DMS153 (cell line): ENCODE data around the gene IVD.
"Not testable (repeated sequence)": the region's sequence is repeated elsewhere in the genome, so short reads cannot be mapped to it uniquely, and the experiment has no call there.

ENCODE experiments used
- DNase-seq: peaks from one replicate; lab custom pipeline; 2025; lab: John Stamatoyannopoulos, UW

IVD gene

DNA sequence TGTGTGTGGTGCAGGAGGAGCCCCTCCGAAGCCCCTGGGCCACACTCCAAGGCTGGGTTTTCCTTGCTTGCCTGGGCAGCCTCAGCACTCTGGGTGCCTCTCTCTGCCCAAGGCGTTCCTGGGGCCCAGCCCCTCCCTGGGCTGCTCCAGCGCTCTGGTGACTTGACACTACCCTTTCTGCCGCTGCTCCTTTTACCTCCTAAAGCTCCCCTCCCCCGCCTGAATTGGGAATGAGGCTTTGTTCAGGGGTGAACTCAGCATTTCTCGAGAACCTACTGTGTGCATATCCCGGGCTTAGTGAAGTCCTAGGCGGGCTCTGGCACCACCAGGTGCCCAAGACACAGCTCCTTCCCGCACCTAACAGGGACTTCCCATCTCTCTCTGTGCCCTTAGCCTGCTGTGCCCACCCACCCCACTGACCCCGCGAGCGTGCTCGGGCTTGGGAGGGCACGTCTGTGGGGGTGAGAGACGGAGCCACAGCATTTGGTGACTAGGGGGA is 33.9 kb downstream of the IVD start:
- no peak for DNase-seq

DNA sequence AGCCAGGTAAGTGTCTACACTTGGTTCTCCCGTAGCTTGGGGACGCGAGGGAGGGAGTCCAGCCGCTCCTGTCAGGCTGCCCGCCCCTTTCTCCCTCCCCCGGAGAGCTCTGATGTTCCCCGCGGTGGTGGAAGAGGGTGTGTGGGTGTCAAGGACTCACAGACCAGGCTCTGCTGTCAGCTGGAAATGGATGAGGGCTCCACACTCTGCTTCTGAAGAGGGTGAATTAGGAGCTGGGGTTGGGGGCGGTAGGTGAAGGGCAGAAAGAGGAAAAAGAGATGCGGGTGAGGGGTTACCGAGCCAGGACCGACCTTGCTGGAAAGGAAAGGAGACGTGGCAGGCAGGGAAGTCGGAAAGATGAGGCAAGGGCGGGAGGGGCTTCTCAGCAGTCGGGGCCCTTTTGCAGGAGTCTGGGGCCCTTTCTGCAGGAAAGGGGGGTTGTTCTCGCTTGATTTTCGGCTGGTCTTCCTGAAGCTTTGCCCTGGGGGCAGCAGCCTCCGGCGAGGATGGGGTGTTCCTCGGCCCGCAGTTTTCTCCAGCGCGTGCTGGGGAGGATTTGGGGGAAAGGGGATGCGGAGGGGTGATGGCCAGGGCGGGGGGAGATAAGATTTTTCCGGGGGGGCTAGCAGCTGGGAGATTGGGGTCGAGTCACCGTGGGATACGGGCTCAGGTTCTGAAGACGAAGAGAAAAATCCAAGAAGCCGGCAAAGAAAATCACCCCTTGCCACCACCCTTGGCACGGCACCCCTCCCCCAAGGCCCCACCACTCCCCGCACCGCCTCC is 34.6 kb downstream of the IVD start:
- DNase-seq, result no peak

DNA sequence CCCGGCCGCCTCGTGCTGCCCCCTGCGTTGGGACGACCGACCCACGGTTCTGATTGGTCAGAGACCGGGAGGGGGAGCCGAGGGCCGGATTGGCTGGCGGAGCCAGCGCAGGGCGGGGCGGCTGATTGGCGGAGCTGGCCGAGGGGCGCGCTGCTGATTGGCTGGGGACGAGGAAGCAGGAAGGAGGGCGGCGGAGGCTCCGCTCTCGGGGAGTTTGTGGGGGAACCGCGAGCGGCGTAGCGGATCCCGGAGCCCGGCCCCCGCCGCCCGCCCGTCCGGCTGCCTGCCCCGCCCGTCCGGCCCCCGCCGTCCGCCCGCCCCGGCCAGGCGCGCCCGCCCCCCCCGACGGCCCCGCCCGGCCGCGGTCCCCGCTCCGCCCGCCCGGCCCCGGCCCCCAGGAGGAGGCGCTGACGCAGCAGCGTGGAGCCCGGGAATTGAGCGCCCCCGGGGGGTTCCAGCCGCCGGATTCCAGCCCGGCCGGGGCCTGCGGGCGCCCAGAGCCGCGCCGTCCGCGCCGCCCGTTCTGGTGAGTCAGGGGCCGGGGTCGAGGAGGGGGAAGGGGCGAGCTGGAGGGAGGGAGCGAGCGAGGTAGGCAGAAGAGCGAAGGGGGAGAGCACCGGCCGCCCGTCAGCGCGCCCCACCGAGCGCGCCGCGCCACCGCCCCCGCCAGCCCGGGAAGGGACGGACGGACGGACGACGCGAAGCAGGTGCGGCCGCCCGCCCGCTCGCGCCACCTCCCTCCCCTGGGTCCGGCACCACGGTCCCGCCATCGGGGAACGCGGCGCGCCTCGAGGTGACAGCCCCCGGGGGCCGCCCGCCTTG is 35.4 kb downstream of the IVD start, which contains the start of gene BAHD1:
Gene BAHD1 (plus strand): TSS at position 211 of the 822 bp plus-strand sequence. CDS start 17,512 bp downstream, outside the sequence.
- peak; percentile 57 for DNase-seq

DNA sequence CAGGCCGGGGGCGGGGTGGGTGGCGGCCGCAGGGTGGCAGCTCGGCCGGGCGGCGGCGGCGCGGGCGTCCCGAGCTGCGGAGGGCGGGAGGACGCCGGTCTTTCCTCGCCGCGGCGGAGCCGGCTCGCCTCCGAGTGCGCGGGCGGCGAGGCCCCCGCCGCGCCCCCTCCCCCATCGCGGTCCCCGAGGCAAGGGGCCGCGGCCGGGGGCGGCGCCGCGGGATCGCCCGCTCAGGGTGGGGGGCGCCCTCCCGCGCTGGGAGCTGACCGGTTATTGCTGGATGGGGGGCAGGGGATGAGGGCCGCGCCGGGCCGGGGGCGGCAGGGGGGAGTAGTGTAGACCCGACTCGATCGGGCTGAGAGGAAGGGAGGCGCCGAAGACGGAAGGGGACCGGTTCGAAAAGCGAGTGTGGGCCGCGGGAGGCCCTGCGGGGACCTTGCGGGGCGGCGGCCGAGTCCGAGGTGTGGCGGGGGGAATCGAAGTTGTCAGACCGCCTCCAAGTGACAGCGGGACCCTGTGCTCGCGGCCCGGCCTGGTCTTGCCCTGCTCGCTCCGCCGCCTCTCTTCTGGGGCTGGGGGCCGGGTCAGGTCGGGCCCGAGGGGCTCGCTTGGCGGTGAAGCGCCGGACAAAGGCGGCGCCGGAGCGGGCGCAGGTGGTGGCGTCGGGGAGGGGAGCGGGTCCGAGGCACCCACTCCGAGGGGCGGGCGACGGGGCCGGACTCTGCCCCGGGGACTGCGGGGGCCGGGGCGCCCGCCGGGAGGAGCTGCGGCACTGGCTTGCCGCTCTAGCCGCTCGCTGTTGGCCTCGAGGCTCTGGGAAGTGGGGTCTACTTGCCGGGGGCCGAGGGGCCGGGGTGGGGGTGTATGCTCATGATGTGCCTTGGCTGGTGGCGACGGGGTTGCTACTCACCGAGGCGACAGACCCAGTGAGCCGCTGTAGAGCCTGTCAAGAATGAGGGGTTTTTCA is 36.3 kb downstream of the IVD start:
- DNase-seq, result no peak

DNA sequence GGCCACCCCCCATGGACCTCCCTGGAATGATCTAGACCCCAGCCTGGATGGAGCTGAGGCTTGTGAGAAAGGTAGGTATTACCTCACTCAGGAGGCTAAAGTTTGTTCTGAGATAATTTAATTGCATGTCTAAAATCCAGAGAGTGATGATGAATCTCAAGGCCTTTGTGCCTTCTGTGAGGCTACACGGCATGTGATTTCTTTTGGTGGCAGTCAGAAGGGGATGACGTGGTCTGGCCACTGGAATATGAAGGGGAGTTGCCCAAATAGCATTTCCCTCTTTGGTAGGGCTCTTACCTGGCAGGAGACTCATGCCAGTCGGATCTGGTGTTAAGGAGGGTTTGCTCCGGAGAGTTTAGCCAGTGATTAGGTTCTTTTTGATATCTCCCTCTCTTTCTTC is 37.7 kb downstream of the IVD start:
- DNase-seq, result no peak

DNA sequence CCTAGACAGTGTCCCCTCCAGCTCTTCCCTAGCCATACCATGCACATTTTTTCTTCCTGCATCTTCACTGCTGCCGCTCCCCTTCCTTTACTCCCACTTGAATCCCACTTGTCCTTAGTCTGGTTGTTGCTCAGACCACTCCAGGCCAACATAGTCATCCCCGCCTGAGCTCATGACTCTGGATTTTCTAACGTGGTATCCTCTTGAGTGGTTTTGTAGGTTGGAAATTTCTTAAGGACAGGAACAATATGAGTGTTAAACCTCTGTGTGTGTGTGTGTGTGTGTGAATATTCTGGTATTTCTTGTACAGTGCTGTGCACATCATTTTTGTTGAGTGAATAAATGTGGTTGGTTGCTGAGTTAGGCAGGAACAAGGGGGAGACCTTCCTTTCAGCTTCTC is 38.3 kb downstream of the IVD start:
- DNase-seq, result no peak

DNA sequence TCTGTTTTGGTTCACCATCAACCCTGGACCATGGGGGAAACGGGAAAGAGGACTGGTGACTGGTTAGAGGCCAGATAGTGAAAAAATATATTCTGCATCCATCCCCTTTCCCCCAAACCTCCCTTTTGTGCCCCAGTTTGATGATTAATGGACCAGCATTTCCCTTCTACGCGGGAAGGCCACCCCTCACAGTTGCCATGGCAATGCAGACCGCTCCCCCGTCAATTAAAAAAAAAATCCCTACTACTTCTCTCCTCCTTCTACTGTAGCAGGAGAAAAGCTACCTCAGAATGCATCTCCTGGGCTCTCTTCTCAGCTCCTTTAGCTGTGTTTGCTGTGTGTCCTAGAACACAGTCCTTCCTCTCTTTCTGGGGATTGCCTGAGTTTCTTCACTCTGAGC is 39.1 kb downstream of the IVD start:
- DNase-seq, result no peak

DNA sequence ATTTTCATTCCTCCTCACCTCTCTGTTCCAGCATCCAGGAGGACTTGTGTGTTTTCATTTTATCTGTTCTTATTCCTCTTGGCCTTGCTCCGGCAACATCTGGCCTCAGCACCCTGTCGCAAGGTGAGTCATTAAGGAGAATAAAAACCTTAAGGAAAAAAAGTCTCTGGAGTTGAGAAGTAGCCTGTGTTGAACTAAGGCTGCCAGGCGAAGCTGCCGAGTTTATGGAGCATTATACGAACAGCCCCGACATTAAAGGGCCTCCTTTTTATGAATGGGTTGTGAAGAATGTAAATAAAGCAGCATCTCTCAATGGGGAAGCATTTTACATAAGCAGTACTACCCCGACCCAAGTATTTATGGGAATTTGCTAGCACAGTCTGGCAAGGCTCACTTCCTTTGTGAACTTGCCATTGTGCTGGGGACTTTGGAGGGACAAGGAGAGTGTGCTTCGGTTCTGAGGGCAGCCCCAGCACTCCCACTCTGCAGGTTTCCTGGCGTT is 39.9 kb downstream of the IVD start:
- DNase-seq, result no peak

DNA sequence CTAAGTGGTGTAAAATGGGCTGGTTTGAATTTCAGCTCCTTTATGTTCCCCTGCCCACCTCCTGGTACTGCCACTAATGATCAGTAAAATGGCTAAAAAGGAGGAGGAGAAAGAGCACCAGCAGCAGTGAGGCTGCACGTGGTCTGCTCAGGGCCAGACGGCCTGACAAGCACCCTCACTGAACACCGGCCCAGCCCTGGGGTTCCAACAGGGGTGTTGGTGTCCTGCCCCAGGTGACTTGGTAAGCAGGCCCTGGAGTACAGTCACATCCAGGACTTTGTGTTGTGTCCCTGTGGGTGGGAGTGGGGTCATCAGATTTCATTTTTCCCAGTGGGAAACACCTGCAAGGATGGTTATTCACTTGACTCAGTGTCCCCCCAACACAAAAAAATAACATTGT is 40.5 kb downstream of the IVD start:
- DNase-seq, result no peak

DNA sequence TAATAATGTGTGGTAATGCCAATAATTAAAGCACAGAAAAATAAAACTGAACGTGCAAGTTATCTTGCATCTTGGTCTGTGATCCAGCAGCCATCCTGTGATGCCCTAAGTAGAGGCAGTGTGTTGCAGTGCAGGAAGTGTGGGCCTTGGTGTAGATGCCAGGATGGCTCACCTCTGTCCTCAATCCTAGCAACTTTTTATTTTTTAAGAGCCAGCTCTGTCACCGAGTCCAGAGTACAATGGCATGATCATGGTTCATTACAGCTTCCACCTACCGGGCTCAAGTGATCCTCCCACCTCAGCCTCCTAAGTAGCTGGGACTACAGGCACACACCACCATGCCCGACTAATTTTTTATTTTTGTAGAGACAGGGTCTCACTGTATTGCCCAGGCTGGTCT is 42.8 kb downstream of the IVD start:
- no peak for DNase-seq

DNA sequence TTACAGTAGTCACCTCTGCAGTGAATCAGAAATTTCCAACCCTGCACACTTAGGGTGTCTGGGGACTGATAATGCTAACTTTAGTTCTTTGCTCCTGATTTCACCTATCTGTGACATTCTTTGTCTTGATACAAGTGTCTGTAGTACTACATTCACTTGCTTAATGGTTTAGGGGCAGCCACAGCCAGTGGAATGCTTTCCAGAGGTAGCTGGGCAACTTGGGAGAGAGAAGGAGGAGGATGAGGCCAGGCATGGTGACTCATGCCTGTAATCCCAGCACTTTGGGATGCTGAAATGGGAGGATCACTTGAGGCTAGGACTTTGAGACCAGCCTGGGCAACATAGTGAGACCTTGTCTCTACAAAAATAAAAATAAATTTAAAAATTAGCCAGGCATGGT is 43.7 kb downstream of the IVD start:
- no peak for DNase-seq

DNA sequence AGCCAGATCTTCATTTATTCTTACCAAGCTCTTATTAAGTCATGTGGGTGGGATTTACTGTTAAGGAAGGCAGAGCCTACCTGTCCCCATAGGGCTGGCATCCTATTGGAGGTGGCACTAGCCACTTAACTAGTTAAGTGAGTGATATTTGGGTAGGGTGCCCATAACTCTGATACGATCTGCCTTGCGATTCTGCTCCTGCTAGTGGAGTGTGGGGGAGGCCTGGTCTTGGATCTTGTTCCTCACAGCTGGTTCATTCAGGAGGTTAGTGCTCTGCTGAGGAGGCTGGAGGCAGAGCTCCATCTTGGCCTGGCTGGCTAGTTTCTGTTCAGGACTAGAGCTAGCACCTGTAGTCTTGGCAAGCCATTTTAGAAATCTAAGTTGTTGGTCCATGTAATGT is 44.5 kb downstream of the IVD start:
- no peak for DNase-seq

DNA sequence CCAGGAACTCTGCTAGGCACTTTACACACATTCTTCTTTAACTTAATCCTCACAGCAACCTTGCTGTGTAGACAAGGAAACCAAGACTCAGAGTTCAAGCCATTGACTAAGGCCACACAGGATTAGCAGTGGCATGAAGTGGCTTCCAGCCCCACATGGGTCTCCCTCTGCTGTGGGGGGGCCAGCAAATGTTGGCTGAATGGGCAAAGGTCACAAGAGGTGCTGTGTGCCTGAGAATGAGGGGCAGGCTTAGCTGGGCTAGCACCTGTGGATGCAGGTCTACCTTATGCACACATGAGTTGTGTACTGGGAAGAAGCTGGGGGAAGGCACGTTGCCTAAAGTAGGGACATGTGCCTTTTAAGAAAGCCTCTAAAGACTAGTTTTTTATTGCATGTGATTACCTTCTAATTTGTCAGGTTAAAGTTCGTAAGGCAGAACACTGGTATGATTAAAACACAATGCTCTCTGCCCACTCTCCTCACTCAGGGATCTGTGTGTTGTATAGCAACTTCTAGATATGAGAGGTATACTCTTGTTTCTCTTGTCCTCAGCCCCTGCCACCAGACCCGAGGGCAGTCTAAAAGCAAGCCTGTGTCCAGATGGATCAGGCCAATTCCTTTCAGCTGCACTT is 46.0 kb downstream of the IVD start:
- DNase-seq, result no peak

DNA sequence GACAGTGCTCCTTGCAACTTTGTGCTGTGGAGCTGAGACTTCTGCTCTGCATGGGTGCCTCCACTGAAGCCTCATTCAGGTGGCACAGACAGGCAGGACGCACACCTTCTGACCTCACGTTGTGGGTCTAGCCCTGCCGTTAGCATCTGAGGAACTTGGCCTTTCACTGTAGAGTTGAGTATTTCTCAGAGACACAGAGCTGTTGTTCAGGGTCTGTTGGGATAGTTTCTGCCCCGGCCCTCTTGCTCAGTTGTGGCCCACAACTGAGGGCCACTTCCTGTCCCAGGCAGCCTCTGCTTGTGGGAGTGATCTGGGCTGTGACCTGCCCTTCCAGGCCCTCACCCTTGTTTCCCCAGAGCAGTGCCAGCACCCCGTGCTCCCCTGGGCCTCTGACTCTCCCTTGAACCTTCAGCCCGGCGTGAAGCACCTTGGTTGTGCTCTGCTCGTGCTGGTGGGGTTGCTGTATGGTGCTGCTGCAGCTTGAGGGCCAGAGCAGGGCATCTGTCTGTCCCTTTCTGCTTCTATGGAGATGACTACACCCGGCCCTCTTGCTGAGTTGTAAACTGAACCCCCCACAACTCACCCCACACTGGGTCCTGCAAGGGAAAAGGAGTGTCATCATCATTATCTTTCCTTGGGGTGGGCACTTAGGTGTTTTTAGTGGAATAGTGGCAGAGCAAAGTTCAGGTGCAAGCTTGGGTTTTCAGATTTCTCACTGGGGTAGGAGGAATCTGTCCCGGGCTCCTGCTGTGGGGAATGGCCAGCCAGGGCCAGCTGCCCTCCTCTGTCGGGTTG is 46.9 kb downstream of the IVD start:
- DNase-seq, result no peak

DNA sequence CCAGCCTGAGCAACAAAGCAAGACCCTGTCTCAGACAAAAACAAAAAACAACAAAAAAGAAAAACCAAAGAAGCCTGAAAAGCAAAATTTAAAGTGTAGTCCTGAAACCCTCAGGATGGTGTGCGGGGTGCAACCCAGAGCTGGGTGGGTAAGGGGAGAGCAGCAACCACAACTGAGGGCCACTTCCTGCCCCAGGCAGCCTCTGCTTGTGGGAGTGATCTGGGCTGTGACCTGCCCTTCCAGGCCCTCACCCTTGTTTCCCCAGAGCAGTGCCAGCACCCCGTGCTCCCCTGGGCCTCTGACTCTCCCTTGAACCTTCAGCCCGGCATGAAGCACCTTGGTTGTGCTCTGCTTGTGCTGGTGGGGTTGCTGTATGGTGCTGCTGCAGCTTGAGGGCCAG is 48.3 kb downstream of the IVD start:
- not testable (repeated sequence) for DNase-seq

DNA sequence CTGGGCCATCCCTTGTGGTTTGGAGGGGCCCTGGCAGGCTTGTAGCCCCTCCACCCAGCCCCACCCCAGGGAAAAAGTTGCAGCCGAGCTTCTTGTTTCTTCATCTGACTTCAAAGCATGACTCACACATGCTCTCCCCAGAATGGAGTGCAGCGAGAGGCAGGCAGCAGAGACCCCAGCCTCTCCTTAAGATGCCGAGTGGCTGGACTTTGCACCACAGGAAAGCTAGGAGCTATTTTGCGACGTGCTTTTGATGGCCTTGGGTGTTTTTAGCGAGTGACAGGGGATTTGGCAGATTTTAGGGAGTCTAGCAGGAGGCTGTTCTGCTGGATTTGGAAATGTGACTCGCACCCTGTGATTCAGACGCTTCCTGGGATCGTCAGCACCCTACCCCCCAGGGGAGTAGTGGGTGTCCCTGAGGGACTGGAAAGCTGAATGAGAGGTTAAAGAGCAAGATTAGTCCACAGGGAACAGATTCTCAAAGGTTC is 49.4 kb downstream of the IVD start:
- no peak for DNase-seq

DNA sequence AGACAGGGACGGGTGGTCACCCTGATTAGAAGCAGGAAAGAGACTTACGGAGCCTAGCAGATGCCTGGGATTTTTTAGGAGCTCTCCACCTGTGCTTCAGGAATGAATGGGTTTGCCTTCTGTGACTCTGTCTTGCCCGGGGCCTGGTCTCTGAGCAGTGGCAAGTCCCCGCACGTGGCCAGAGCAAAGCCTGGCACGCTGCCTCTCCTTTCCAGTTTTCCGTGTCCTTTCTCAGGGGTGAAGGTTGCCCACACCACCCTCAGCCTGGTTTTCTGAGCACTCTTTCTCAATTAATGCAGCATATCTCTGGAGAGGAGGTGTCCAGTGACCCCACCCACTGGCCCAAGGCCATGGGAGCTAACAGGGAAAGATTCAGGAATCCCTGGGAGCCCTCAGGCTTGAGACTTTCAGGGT is 50.7 kb downstream of the IVD start:
- DNase-seq, result no peak

DNA sequence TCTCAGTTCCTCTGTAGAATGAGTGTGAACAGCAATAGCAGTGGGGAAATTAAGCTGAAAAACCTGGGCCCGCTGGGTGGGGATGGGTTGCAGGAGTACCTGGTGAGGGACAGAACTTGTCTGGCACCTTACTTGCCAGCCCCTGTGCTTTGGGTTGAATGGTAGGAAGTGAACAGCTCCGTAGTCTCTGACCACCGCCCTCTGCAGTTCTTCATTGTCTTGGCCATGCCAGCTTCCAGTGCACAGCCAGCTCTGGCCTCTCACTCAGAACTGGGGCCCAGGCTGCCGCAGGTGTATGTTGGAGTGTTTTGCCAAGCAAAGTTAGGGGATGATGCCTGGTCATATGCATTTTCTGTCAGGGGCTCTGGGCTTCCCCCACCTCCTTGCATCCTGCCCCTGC is 51.1 kb downstream of the IVD start:
- DNase-seq, result no peak

DNA sequence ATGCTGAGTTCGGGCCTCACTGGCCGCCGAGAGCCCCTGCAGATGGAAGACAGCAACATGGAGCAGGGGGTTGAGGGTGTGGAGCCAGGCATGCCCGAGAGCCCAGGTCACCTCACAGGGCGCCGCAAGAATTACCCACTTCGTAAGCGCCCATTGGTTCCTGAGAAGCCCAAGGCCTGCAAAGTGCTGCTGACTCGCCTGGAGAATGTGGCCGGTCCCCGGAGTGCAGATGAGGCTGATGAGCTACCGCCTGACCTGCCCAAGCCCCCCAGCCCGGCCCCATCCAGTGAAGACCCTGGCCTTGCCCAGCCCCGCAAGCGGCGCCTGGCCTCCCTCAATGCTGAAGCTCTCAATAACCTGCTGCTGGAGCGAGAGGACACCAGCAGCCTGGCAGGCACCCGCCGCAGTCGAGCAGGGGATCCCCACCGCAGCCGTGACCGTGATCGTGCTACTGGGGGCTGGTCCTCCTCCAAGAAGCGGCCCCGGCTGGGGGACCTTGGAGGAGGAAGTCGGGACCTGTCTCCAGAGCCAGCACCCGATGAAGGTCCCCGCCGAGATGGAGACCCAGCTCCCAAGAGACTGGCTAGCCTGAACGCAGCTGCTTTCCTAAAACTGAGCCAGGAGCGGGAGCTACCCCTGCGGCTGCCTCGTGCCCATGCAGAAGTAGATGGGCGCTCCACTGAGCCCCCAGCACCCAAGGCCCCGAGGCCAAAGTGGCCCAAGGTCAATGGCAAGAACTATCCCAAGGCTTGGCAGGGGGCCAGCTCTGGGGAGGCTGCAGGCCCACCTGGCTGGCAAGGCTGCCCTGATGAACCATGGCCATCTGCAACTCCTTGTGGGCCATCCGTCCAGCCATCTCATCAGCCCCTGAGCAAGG is 53.1 kb downstream of the IVD start:
- DNase-seq, result no peak
